Measurements from ENCODE around the gene PDE11A. TPM values are rescaled to one million over a fixed set of nuclear protein-coding genes. Genes with fewer than 3 reads are reported as not detected.

The PDE11A gene
- total and polyA plus RNA-seq, 2 of the 8 experiments (the other 6 are each of a cell fraction or from before 2014, with no cell fraction given), result 0.19 to 0.23 TPM

GRCh38 chr2:177660742-177661141 is 411.8 kb downstream of the PDE11A start:
- Histone ChIP-seq H3K23ac (ENCODE audit: insufficient read length) (no peak overlapping the region), H2AK5ac (ENCODE audit: low read depth, low read length) (no peak overlapping the region), H3K18ac (ENCODE audit: extremely low read depth, low read length) (no peak overlapping the region), H2BK20ac (ENCODE audit: low read length) (no peak overlapping the region), H2BK15ac (ENCODE audit: low read length) (no peak overlapping the region), H3K79me2 (ENCODE audit: control insufficient read depth in 1 of 2, insufficient read depth in 2 of 2, low read length in 2 of 2) (no peaks in the 10 kb centered on the region), H2BK12ac (ENCODE audit: low read depth, low read length) (no peak overlapping the region), H3K27me3 (replicated peaks in 1 of 4; ENCODE audit: control insufficient read depth in 3 of 4, extremely low read depth in 1 of 4, insufficient read depth in 3 of 4, low read length in 3 of 4) (peaks cover 1 to 21% (median 14%) of the 10 kb centered on the region in 4 experiments; a peak in 6 of 7 replicates), H4K20me1 (replicated peaks in 1 of 2; ENCODE audit: control insufficient read depth in 1 of 2, insufficient read depth in 2 of 2, low read length in 2 of 2) (no peaks in the 10 kb centered on the region), H3K79me1 (ENCODE audit: low read depth, low read length) (no peaks in the 10 kb centered on the region), H3K23me2 (ENCODE audit: low read depth, low read length) (no peaks in the 10 kb centered on the region; the same call in 1 of the 2 replicates), H3K27ac (ENCODE audit: low read depth, low read length) (no peak overlapping the region), H4K8ac (ENCODE audit: extremely low read depth, insufficient read depth, low read length) (no peak overlapping the region), H3K4me3 (ENCODE audit: extremely low read depth in 1 of 4, insufficient read depth in 2 of 4, low read depth in 3 of 4, low read length in 4 of 4) (no peak overlapping the region), H2BK5ac (ENCODE audit: low read depth, low read length) (no peak overlapping the region), H2BK120ac (replicated peaks; ENCODE audit: low read depth, low read length) (no peak overlapping the region), H3K14ac (ENCODE audit: insufficient read length) (no peak overlapping the region), H2AFZ (ENCODE audit: low read length) (no peak overlapping the region), H4K5ac (ENCODE audit: insufficient read length, low read depth, low read length) (no peak overlapping the region), H3K36me3 (ENCODE audit: control insufficient read depth in 2 of 4, insufficient read depth in 4 of 4, low read length in 3 of 4) (no peaks in the 10 kb centered on the region), H3K4me1 (replicated peaks in 1 of 4; ENCODE audit: control insufficient read depth in 3 of 4, insufficient read depth in 4 of 4, low read length in 3 of 4) (no peaks in the 10 kb centered on the region; a peak in 1 of 7 replicates), H3K4ac (replicated peaks; ENCODE audit: insufficient read length, low read depth, low read length) (no peak overlapping the region), H3K9me3 (ENCODE audit: insufficient read depth in 2 of 2, low read depth in 1 of 2, low read length in 1 of 2) (no peaks in the 10 kb centered on the region), H3K9ac (replicated peaks in 1 of 4; ENCODE audit: extremely low read depth in 1 of 4, low read depth in 3 of 4, low read length in 3 of 4) (no peak overlapping the region), H4K91ac (replicated peaks; ENCODE audit: insufficient read length, low read length) (no peak overlapping the region), H3K56ac (replicated peaks; ENCODE audit: insufficient read length, low read depth, low read length) (no peak overlapping the region), H3K4me2 (ENCODE audit: insufficient read depth in 1 of 2, low read depth in 2 of 2, low read length in 2 of 2) (no peak overlapping the region)
- ChIA-PET CTCF (ENCODE audit: partially characterized antibody) (interaction anchor here (0.5 kb wide), 1 partner anchor 390 kb away, joined by 3 read pairs; no protein-coding TSS in a partner anchor), POLR2A (ENCODE audit: partially characterized antibody) (no interaction called here)
- DNase-seq (ENCODE audit: low read depth in 1 of 2, low spot score in 2 of 2) (no peak), FAIRE-seq (no peak)
- TF ChIP-seq BRCA1 (IDR thresholded peaks at IDR 0.05; ENCODE audit: low read depth, low read length), result no peak
- TF ChIP-seq POU5F1 (IDR thresholded peaks at IDR 0.05; ENCODE audit: low read depth, low read length), result no peak
- no peak for TF ChIP-seq CBX5 (IDR thresholded peaks at IDR 0.05; ENCODE audit: low read depth, low read length)
- no peak for TF ChIP-seq KDM4A (IDR thresholded peaks at IDR 0.05; ENCODE audit: low read depth, low read length, severe bottlenecking)
- TF ChIP-seq POLR2AphosphoS5 (IDR thresholded peaks at IDR 0.05; ENCODE audit: low read depth, low read length), result no peak
- no peak for TF ChIP-seq RFX5 (IDR thresholded peaks at IDR 0.05; ENCODE audit: borderline replicate concordance, low read depth, low read length)
- no peak for TF ChIP-seq HDAC6 (IDR thresholded peaks at IDR 0.05; ENCODE audit: low read depth, low read length)
- no peak for TF ChIP-seq SIRT6 (IDR thresholded peaks at IDR 0.05; ENCODE audit: low read length)
- TF ChIP-seq CTCF (IDR thresholded peaks at IDR 0.05; ENCODE audit: control extremely low read depth in 1 of 3, insufficient read depth in 1 of 3, low read depth in 1 of 3, low read length in 3 of 3), result no peak
- 54% methylated on average over 3 of the region's 3 CpGs; no CpG with 5 or more reads in 1 of the 2 experiments for WGBS, 2 experiments (ENCODE audit: extremely low coverage in 1 of 2, insufficient coverage in 1 of 2, insufficient read length in 1 of 2, insufficient replicate concordance in 2 of 2, low coverage in 1 of 2, low lambda C conversion rate in 2 of 2, missing lambda C conversion rate in 1 of 2)

Data from H1 (cell line).